Hepatocyte (in vitro differentiated cells): ENCODE results near the gene F11R. TPM values are rescaled to one million over a fixed set of nuclear protein-coding genes. Genes with fewer than 3 reads are reported as not detected.
A peak's percentile ranks its signal among the peaks of the same experiment; 100 is the strongest.
"Not testable (repeated sequence)": the region's sequence is repeated elsewhere in the genome, so short reads cannot be mapped to it uniquely, and the experiment has no call there.

Experiments used
- DNase-seq: peaks from one replicate; pipeline ENCODE4 v3.0.0-alpha.2; 2016; ENCODE audit warnings: low spot score
- H2AFZ ChIP-seq: fragments of 200-600 bp; sonication (generic); 2 replicates; pipeline ENCODE4 v1.6.0; 2016; ENCODE audit warnings: antibody characterized with exemption, mild to moderate bottlenecking
- H3K27ac ChIP-seq: fragments of 200-600 bp; sonication (generic); 2 replicates; pipeline ENCODE4 v1.5.1; 2016; ENCODE audit warnings: mild to moderate bottlenecking
- H3K27me3 ChIP-seq: fragments of 200-600 bp; sonication (generic); 2 replicates; pipeline ENCODE4 v1.6.1; 2016
- H3K36me3 ChIP-seq: fragments of 200-600 bp; sonication (generic); replicated peaks from 2 replicates; pipeline ENCODE4 v1.5.1; 2016; ENCODE audit warnings: low read depth; ENCODE audit not compliant: insufficient read depth
- H3K4me1 ChIP-seq: fragments of 200-600 bp; sonication (generic); 2 replicates; pipeline ENCODE4 v1.5.1; 2016; ENCODE audit warnings: mild to moderate bottlenecking, moderate library complexity; ENCODE audit not compliant: insufficient read depth
- H3K4me2 ChIP-seq: fragments of 200-600 bp; sonication (generic); 2 replicates; pipeline ENCODE4 v1.6.0; 2016
- H3K4me3 ChIP-seq: fragments of 200-600 bp; sonication (generic); 2 replicates; pipeline ENCODE4 v1.5.1; 2016; ENCODE audit warnings: mild to moderate bottlenecking
- H3K79me2 ChIP-seq: fragments of 200-600 bp; sonication (generic); 2 replicates; pipeline ENCODE4 v1.6.0; 2017; ENCODE audit warnings: mild to moderate bottlenecking
- H3K9me2 ChIP-seq: fragments of 200-600 bp; sonication (generic); replicated peaks from 2 replicates; pipeline ENCODE4 v1.6.0; 2017; ENCODE audit warnings: mild to moderate bottlenecking; ENCODE audit not compliant: insufficient read depth
- H3K9me3 ChIP-seq: fragments of 200-600 bp; sonication (generic); 2 replicates; pipeline ENCODE4 v1.5.1; 2016; ENCODE audit warnings: low read depth, mild to moderate bottlenecking
- H4K20me1 ChIP-seq: fragments of 200-600 bp; sonication (generic); 2 replicates; pipeline ENCODE4 v1.6.0; 2016; ENCODE audit warnings: mild to moderate bottlenecking; ENCODE audit not compliant: insufficient read depth, poor library complexity, severe bottlenecking
- EZH2 ChIP-seq: fragments of 200-600 bp; sonication (generic); IDR thresholded peaks from 2 replicates; pipeline ENCODE4 v1.6.1; 2016; ENCODE audit warnings: antibody characterized with exemption, mild to moderate bottlenecking, borderline replicate concordance
- EZH2phosphoT487 ChIP-seq: fragments of 200-600 bp; sonication (generic); IDR thresholded peaks from one replicate; pipeline ENCODE4 v1.6.1; 2018; ENCODE audit warnings: antibody characterized with exemption, mild to moderate bottlenecking, low read depth, moderate library complexity; ENCODE audit not compliant: unreplicated experiment, severe bottlenecking
- WGBS: methylation state at CpG from one replicate; pipeline ENCODE4 v1.1.6; 2016; ENCODE audit warnings: low lambda C conversion rate; ENCODE audit errors: missing lambda C conversion rate; 5-methylcytosine and 5-hydroxymethylcytosine counted together
- polyA plus RNA-seq: library from polyadenylated mRNA; unstranded; fragments of >200 nt; fragmentation: Nextera tagmentation; extraction: Ambion mirVana; gene quantifications from 2 replicates; pipeline ENCODE4 v1.2.1, GENCODE V29; 2016
- total RNA-seq: library from RNA; depleted of rRNA; stranded (reverse); fragments of >200 nt; gene quantifications from 2 replicates; pipeline ENCODE4 v1.2.3, GENCODE V29; 2014
- TF ChIP-seq, protein P1 (sequence below): fragments of 200-600 bp; sonication (generic); IDR thresholded peaks from 2 replicates; pipeline ENCODE4 v1.5.1; 2016; ENCODE audit warnings: antibody characterized with exemption, mild to moderate bottlenecking; ENCODE audit not compliant: poor library complexity

F11R gene
- total and polyA plus RNA-seq, 2 experiments from 2014 or later, result 148 to 180 TPM

DNA sequence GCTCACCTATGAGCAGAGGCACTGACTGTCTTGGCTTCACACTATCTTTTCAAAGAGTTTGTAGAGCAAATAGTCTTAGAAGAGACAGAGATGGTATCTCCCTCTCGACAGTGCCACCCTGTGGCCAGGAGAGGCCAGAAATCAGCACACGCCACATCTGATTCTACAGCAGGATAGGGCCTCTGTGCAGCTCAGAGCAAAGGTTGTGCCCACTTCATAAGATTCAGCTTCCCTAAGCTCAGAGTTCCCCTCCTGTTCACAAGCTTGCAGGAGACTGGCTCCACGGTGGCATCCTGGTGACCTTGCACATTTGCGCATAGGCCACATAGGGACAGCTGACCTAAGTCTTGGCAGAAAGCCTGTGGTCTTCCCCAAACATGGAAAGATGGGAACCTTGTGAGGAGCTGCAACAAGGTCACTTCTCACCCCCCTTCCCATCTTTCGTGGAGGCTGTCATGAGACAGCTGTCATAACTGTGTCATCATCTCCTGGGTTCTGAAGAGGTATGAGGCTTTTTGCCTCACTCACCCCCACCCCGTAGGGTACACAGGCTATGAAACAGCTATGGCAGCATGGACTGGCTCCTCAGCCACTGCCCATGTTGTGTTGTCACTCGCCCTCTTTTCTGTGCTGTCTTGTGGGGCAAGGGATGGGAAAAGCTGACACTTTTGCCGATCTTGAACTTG is 69.4 kb downstream of the F11R start:
- Histone ChIP-seq H2AFZ (no peak overlapping the region), H3K9me3 (no peaks in the 10 kb centered on the region), H3K79me2 (no peaks in the 10 kb centered on the region), H3K9me2 (no peaks in the 10 kb centered on the region), H3K4me1 (peaks cover 14% of the 10 kb centered on the region), H3K4me2 (no peak overlapping the region), H4K20me1 (no peaks in the 10 kb centered on the region), H3K4me3 (no peak overlapping the region), H3K27ac (no peak overlapping the region), H3K27me3 (no peaks in the 10 kb centered on the region), H3K36me3 (no peaks in the 10 kb centered on the region)
- no peak for TF ChIP-seq EZH2phosphoT487
- TF ChIP-seq, protein P1, sequence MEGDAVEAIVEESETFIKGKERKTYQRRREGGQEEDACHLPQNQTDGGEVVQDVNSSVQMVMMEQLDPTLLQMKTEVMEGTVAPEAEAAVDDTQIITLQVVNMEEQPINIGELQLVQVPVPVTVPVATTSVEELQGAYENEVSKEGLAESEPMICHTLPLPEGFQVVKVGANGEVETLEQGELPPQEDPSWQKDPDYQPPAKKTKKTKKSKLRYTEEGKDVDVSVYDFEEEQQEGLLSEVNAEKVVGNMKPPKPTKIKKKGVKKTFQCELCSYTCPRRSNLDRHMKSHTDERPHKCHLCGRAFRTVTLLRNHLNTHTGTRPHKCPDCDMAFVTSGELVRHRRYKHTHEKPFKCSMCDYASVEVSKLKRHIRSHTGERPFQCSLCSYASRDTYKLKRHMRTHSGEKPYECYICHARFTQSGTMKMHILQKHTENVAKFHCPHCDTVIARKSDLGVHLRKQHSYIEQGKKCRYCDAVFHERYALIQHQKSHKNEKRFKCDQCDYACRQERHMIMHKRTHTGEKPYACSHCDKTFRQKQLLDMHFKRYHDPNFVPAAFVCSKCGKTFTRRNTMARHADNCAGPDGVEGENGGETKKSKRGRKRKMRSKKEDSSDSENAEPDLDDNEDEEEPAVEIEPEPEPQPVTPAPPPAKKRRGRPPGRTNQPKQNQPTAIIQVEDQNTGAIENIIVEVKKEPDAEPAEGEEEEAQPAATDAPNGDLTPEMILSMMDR, result peak; percentile 73
- DNase-seq, result peak; percentile 79
- WGBS, result 64% methylated on average over 8 of the region's 8 CpGs

DNA sequence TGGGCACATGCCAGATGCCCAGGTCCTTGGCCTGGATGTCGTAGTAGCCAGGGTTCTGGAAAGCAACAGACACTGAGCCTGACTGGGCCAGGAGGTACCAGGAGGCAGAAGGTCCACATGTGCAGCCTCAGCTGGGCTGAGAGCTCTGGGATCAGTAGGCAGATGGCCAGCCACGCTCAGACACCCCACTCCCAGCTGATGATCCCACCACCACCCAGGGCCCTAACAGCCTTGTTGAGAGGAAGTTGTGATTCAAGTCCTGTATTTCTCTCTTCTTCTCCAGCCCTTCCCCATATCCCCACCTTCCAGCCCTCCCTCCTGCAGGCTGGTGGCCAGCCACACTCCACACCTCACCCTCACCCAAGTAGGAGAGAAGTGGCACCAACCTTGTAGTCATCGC is 70.3 kb downstream of the F11R start:
- no peak overlapping the region for H3K27ac ChIP-seq
- no peaks in the 10 kb centered on the region for H3K79me2 ChIP-seq
- no peak overlapping the region for H3K4me2 ChIP-seq
- H4K20me1 ChIP-seq, result no peaks in the 10 kb centered on the region
- DNase-seq, result no peak
- H3K36me3 ChIP-seq, result no peaks in the 10 kb centered on the region
- WGBS, result 97% methylated on average over 3 of the region's 3 CpGs
- no peaks in the 10 kb centered on the region for H3K9me3 ChIP-seq
- H3K4me3 ChIP-seq, result no peak overlapping the region
- no peaks in the 10 kb centered on the region for H3K9me2 ChIP-seq
- H3K27me3 ChIP-seq, result no peaks in the 10 kb centered on the region
- peaks cover 14% of the 10 kb centered on the region for H3K4me1 ChIP-seq
- H2AFZ ChIP-seq, result no peak overlapping the region
- TF ChIP-seq EZH2phosphoT487, result no peak
- TF ChIP-seq EZH2, result no peak
- TF ChIP-seq, protein P1, result no peak

GRCh38 chr1:160949881-160950280 is 71.1 kb downstream of the F11R start:
- H3K4me3 ChIP-seq, result no peak overlapping the region
- H3K4me2 ChIP-seq, result no peak overlapping the region
- H3K9me3 ChIP-seq, result no peaks in the 10 kb centered on the region
- TF ChIP-seq, protein P1, result no peak
- no peak for TF ChIP-seq EZH2phosphoT487
- TF ChIP-seq EZH2, result no peak
- no peaks in the 10 kb centered on the region for H3K27me3 ChIP-seq
- no peak for DNase-seq
- no peaks in the 10 kb centered on the region for H3K36me3 ChIP-seq
- 82% methylated on average over 2 of the region's 2 CpGs for WGBS
- H4K20me1 ChIP-seq, result no peaks in the 10 kb centered on the region
- no peak overlapping the region for H2AFZ ChIP-seq
- H3K4me1 ChIP-seq, result peaks cover 14% of the 10 kb centered on the region
- peak overlapping the region; percentile 39 for H3K27ac ChIP-seq
- H3K79me2 ChIP-seq, result no peaks in the 10 kb centered on the region
- H3K9me2 ChIP-seq, result no peaks in the 10 kb centered on the region

DNA sequence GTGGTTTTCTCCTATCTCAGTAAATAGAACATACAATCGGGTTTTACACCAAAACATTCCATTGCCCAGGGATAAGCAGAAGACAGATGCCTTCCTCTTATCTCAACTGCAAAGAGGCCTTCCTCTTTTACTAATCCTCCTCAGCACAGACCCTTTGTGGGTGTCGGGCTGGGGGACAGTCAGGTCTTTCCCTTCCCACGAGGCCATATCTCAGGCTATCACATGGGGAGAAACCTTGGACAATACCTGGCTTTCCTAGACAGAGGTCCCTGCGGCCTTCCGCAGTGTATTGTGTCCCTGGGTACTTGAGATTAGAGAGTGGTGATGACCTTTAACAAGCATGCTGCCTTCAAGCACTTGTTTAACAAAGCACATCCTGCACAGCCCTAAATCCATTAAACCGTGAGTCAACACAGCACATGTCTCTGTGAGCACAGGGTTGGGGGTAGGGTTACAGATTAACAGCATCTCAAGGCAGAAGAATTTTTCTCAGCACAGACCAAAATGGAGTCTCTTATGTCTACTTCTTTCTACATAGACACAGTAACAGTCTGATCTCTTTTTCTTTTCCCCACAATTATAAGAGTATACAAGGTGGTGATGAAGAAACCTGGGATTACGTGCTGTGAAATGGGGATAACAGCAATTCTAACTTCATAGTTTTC is 71.6 kb downstream of the F11R start:
- not testable (repeated sequence) for H4K20me1 ChIP-seq, H3K27me3 ChIP-seq, DNase-seq, H3K4me3 ChIP-seq, H3K4me2 ChIP-seq, H3K79me2 ChIP-seq, H3K9me3 ChIP-seq, H3K36me3 ChIP-seq, H2AFZ ChIP-seq, H3K9me2 ChIP-seq
- peaks cover 14% of the 10 kb centered on the region for H3K4me1 ChIP-seq
- WGBS, result 25% methylated on average over 7 of the region's 7 CpGs
- peak overlapping the region; percentile 84 for H3K27ac ChIP-seq

GRCh38 chr1:160947174-160947759 is 73.7 kb downstream of the F11R start:
- not testable (repeated sequence) for H2AFZ ChIP-seq, H3K9me3 ChIP-seq, H3K4me3 ChIP-seq, DNase-seq, H3K36me3 ChIP-seq, H3K27me3 ChIP-seq, H3K79me2 ChIP-seq, H4K20me1 ChIP-seq, H3K9me2 ChIP-seq, H3K4me2 ChIP-seq, H3K27ac ChIP-seq
- peaks cover 14% of the 10 kb centered on the region for H3K4me1 ChIP-seq
- WGBS, result 51% methylated on average over 7 of the region's 7 CpGs

- H3K4me3 ChIP-seq, H3K27me3 ChIP-seq, H2AFZ ChIP-seq, H4K20me1 ChIP-seq, H3K36me3 ChIP-seq, H3K9me3 ChIP-seq, H3K4me2 ChIP-seq, DNase-seq, H3K9me2 ChIP-seq, H3K27ac ChIP-seq, H3K79me2 ChIP-seq: not testable (repeated sequence)
- peaks cover 14% of the 10 kb centered on the region for H3K4me1 ChIP-seq
- WGBS, result 89% methylated on average over 6 of the region's 6 CpGs
Observed at GRCh38 chr1:160945881-160946280, 75.1 kb downstream of the F11R start.
